A549 (cell line): Measurements from ENCODE around the gene EED.

ENCODE experiments used
- CBX2 ChIP-seq: fragments of 200-600 bp; sonication (generic); IDR thresholded peaks from 2 replicates; pipeline ENCODE4 v1.6.1; 2016; ENCODE audit warnings: low read depth, mild to moderate bottlenecking, borderline replicate concordance
- CHD2 ChIP-seq: fragments of 150-350 bp; IDR thresholded peaks from 2 replicates; pipeline ENCODE4 v1.6.1; 2014; ENCODE audit warnings: low read length; ENCODE audit not compliant: partially characterized antibody
- EP300 ChIP-seq, 2 experiments: fragments of >200 bp; sonication (Bioruptor Twin); formaldehyde crosslinking; IDR thresholded peaks; 2 replicates in 1 of 2; 3 replicates in 1 of 2; pipeline ENCODE4 v1.6.1; 2016 to 2017
- ESRRA ChIP-seq: fragments of 150-350 bp; IDR thresholded peaks from 2 replicates; pipeline ENCODE4 v1.6.1; 2014; ENCODE audit warnings: mild to moderate bottlenecking, low read length, borderline replicate concordance
- KDM1A ChIP-seq: fragments of 200-600 bp; sonication (generic); IDR thresholded peaks from 2 replicates; pipeline ENCODE4 v1.6.1; 2016; ENCODE audit warnings: low read depth, mild to moderate bottlenecking
- MAZ ChIP-seq: fragments of 150-350 bp; IDR thresholded peaks from 2 replicates; pipeline ENCODE4 v1.6.1; 2014; ENCODE audit warnings: antibody characterized with exemption, low read depth, low read length, borderline replicate concordance
- POLR2A ChIP-seq: IDR thresholded peaks from 2 replicates; pipeline ENCODE4 v1.6.1; 2012; ENCODE audit warnings: mild to moderate bottlenecking, low read length
- RFX5 ChIP-seq: fragments of 450-650 bp; IDR thresholded peaks from 2 replicates; pipeline ENCODE4 v1.7.1; 2014; ENCODE audit warnings: antibody characterized with exemption, mild to moderate bottlenecking, moderate library complexity
- TF ChIP-seq, protein P1 (sequence below): fragments of >200 bp; sonication (Bioruptor Twin); formaldehyde crosslinking; IDR thresholded peaks from 3 replicates; pipeline ENCODE4 v1.5.1; 2016
- TF ChIP-seq, protein P2 (sequence below): fragments of 200-600 bp; sonication (generic); IDR thresholded peaks from 2 replicates; pipeline ENCODE4 v1.6.1; 2016; ENCODE audit warnings: antibody characterized with exemption, mild to moderate bottlenecking, moderate library complexity
- TF ChIP-seq, protein P3 (sequence below): IDR thresholded peaks from 2 replicates; pipeline ENCODE4 v1.6.1; 2012
- TF ChIP-seq, protein P4 (sequence below): IDR thresholded peaks from 2 replicates; pipeline ENCODE4 v1.6.1; 2012

DNA sequence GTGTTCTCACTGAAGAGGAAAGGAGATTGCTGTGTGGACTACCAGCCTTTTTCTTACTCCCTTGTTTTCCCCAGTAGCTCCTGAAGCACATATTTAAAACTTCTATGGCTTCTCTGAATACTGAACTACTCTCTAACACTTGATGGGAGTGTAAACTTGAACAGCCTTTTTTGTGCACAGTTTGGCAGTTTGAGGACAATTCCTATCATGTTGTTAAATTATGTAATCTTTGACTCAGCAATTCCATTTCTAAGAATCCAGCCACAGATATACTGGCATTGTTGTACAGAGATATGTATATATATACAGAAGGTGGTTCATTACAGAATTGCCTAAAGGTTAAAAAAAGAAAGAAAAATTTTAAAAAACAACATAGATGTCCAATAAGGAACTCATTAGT, 47.1 kb upstream of the EED start:
- TF ChIP-seq CHD2 = no peak
- TF ChIP-seq, protein P1, sequence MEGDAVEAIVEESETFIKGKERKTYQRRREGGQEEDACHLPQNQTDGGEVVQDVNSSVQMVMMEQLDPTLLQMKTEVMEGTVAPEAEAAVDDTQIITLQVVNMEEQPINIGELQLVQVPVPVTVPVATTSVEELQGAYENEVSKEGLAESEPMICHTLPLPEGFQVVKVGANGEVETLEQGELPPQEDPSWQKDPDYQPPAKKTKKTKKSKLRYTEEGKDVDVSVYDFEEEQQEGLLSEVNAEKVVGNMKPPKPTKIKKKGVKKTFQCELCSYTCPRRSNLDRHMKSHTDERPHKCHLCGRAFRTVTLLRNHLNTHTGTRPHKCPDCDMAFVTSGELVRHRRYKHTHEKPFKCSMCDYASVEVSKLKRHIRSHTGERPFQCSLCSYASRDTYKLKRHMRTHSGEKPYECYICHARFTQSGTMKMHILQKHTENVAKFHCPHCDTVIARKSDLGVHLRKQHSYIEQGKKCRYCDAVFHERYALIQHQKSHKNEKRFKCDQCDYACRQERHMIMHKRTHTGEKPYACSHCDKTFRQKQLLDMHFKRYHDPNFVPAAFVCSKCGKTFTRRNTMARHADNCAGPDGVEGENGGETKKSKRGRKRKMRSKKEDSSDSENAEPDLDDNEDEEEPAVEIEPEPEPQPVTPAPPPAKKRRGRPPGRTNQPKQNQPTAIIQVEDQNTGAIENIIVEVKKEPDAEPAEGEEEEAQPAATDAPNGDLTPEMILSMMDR = no peak
- TF ChIP-seq EP300 (IDR thresholded peaks at IDR 0.05) = no peak
- TF ChIP-seq, protein P2, sequence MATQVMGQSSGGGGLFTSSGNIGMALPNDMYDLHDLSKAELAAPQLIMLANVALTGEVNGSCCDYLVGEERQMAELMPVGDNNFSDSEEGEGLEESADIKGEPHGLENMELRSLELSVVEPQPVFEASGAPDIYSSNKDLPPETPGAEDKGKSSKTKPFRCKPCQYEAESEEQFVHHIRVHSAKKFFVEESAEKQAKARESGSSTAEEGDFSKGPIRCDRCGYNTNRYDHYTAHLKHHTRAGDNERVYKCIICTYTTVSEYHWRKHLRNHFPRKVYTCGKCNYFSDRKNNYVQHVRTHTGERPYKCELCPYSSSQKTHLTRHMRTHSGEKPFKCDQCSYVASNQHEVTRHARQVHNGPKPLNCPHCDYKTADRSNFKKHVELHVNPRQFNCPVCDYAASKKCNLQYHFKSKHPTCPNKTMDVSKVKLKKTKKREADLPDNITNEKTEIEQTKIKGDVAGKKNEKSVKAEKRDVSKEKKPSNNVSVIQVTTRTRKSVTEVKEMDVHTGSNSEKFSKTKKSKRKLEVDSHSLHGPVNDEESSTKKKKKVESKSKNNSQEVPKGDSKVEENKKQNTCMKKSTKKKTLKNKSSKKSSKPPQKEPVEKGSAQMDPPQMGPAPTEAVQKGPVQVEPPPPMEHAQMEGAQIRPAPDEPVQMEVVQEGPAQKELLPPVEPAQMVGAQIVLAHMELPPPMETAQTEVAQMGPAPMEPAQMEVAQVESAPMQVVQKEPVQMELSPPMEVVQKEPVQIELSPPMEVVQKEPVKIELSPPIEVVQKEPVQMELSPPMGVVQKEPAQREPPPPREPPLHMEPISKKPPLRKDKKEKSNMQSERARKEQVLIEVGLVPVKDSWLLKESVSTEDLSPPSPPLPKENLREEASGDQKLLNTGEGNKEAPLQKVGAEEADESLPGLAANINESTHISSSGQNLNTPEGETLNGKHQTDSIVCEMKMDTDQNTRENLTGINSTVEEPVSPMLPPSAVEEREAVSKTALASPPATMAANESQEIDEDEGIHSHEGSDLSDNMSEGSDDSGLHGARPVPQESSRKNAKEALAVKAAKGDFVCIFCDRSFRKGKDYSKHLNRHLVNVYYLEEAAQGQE = no peak
- no peak for TF ChIP-seq POLR2A
- TF ChIP-seq RFX5 = no peak
- no peak for TF ChIP-seq CBX2
- TF ChIP-seq, protein P3, sequence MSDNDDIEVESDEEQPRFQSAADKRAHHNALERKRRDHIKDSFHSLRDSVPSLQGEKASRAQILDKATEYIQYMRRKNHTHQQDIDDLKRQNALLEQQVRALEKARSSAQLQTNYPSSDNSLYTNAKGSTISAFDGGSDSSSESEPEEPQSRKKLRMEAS = no peak
- TF ChIP-seq, protein P4, sequence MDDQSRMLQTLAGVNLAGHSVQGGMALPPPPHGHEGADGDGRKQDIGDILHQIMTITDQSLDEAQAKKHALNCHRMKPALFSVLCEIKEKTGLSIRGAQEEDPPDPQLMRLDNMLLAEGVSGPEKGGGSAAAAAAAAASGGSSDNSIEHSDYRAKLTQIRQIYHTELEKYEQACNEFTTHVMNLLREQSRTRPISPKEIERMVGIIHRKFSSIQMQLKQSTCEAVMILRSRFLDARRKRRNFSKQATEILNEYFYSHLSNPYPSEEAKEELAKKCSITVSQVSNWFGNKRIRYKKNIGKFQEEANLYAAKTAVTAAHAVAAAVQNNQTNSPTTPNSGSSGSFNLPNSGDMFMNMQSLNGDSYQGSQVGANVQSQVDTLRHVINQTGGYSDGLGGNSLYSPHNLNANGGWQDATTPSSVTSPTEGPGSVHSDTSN = no peak
- TF ChIP-seq ESRRA = no peak
- TF ChIP-seq MAZ = no peak
- no peak for TF ChIP-seq KDM1A
